ENCODE data around the gene NBR1.

GRCh38 chr17:43151880-43152456 lies 19.0 kb upstream of the NBR1 start:
- TF ChIP-seq SP1 (CRISPR knock-in tag; conservative IDR thresholded peaks at IDR 0.05), result no peak
- TF ChIP-seq CTCF (IDR thresholded peaks at IDR 0.05), result no peak
